ENCODE results near the gene TM9SF1. TPM values are rescaled to one million over a fixed set of nuclear protein-coding genes. Genes with fewer than 3 reads are reported as not detected.
"Not testable (repeated sequence)": the region's sequence is repeated elsewhere in the genome, so short reads cannot be mapped to it uniquely, and the experiment has no call there.

Gene TM9SF1
- total and polyA plus RNA-seq, 12 donors = 10.8 to 36.4 (median 18.7) TPM

DNA sequence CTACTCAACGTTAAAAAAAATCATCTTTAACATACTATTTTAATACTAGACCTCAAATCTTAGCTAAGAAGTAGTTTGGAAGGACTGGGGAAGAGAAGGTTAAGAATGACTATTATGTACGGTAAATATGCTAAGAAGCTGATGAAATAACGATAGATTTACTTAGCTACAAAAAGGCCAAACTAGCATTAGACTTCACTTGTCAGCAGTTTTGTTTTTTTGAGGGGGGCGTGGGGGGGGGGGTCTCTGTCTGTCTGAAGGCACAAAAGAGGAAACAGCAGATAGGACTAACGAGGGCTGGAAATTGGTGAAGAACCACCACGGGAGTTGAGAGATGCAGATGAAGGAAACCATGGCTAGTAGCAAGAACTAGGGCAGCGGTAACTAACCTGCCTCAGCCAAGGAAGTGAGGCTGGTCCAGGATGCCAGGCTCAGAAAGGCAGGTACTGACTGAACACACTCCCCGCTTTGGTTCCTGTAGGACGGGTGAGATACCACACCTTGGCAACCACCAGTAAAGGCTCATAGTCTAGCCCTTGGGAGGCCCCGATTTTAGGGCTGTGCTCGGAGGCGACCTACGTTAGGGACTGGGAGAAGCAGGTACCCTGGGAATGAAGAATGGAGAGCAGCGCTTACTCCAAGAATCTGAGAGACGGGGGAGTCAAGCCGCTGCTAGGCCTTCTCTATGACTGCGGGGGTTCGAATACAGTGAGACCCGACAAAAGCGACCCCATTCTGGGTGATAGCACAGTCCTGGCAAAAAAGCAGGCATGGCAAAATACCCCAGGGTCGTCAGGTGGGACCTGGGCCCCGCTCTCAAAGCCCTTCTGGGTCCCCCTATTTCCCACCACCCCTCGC lies 36.3 kb upstream of the TM9SF1 start:
- peaks cover 18 to 43% (median 34%) of the 10 kb centered on the region in 9 donors for H3K4me1 ChIP-seq

DNA sequence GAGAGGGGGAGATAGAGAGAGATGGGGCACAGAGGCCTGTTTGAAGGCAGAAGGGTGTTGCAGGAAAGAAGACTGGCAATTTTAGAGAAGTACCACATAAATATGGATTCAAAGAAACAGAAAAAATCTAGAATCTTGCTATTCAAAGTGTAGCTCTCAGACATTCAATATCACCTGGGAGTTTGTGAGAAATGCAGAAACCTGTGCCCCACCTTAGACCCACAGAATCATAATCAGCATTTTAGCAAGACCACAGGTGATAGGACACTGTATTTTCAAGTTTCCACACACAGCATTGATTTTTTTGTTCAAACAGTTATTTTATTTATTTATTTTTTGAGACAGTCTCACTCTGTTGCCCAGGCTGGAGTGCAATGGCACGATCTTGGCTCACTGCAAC lies 33.7 kb upstream of the TM9SF1 start:
- no peak overlapping the region for H3K27ac ChIP-seq
- H3K4me1 ChIP-seq = peaks cover 16 to 39% (median 26%) of the 10 kb centered on the region in 9 donors
- DNase-seq = no peak
- TF ChIP-seq, protein P1, sequence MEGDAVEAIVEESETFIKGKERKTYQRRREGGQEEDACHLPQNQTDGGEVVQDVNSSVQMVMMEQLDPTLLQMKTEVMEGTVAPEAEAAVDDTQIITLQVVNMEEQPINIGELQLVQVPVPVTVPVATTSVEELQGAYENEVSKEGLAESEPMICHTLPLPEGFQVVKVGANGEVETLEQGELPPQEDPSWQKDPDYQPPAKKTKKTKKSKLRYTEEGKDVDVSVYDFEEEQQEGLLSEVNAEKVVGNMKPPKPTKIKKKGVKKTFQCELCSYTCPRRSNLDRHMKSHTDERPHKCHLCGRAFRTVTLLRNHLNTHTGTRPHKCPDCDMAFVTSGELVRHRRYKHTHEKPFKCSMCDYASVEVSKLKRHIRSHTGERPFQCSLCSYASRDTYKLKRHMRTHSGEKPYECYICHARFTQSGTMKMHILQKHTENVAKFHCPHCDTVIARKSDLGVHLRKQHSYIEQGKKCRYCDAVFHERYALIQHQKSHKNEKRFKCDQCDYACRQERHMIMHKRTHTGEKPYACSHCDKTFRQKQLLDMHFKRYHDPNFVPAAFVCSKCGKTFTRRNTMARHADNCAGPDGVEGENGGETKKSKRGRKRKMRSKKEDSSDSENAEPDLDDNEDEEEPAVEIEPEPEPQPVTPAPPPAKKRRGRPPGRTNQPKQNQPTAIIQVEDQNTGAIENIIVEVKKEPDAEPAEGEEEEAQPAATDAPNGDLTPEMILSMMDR (IDR thresholded peaks at IDR 0.05) = no peak
- ATAC-seq = no peak
- WGBS, 2 donors = 0 to 35% methylated on average over 1 of the region's 1 CpG
- H3K27me3 ChIP-seq = no peaks in the 10 kb centered on the region
- H3K36me3 ChIP-seq = peaks cover 0 to 22% (median 0%) of the 10 kb centered on the region in 9 donors
- no peaks in the 10 kb centered on the region for H3K9me3 ChIP-seq
- intact Hi-C loops (cut with DNase I) = loop anchor here in 1 of 10 donors (5.0 kb wide), 1 partner anchor 208 kb away; no protein-coding TSS in a partner anchor
- H3K4me3 ChIP-seq = no peak overlapping the region

More for the DNA sequence above, 36.3 kb upstream of the TM9SF1 start:
- peak in 5 of 8 donors; percentile 1 to 25 (median 3) for ATAC-seq
- Histone ChIP-seq H3K27me3 (no peaks in the 10 kb centered on the region), H3K4me3 (peak overlapping the region; percentile 65 to 97 (median 91)), H3K36me3 (peaks cover 0 to 42% (median 9%) of the 10 kb centered on the region in 9 donors), H3K9me3 (no peaks in the 10 kb centered on the region), H3K27ac (peak overlapping the region; percentile 74 to 97 (median 90))
- DNase-seq = no peak
- intact Hi-C loops (cut with DNase I) = loop anchor here in 2 of 10 donors (2.0 to 10.0 kb wide), 2 partner anchors 43 to 203 kb away; partner anchors contain the start of gene IPO4 (in 1 of the 2)
- 10 to 12% methylated on average over 23 of the region's 23 CpGs for WGBS, 2 donors
- TF ChIP-seq, protein P1 (IDR thresholded peaks at IDR 0.05) = no peak

DNA sequence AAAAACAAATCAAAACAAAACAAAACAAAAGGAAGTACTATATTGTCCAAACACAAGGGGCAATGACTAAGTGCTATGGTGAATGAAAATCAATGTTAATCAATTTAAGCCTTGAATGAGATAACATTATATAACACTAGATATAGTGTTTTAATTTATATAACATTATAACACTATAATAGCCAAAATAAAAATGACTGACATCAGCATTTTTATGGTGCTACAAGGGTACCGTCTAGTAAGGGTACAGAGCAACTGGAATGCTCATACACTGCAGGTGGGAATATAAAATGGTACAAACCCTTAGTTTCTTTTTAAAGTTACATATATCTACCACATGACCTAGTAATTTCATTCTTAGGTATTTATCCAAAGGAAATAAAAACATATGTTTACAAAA lies 31.2 kb upstream of the TM9SF1 start:
- H3K4me3 ChIP-seq = no peak overlapping the region
- ATAC-seq (no peak), DNase-seq (no peak)
- H3K27me3 ChIP-seq = no peaks in the 10 kb centered on the region
- TF ChIP-seq, protein P1 (IDR thresholded peaks at IDR 0.05) = no peak
- H3K36me3 ChIP-seq = peaks cover 0 to 22% (median 0%) of the 10 kb centered on the region in 9 donors
- peaks cover 6 to 27% (median 15%) of the 10 kb centered on the region in 9 donors for H3K4me1 ChIP-seq
- no peak overlapping the region for H3K27ac ChIP-seq
- 71 to 79% methylated on average over 1 of the region's 1 CpG for WGBS, 2 donors
- no peaks in the 10 kb centered on the region for H3K9me3 ChIP-seq
- intact Hi-C loops (cut with DNase I) = loop anchor here in 1 of 10 donors (5.0 kb wide), 1 partner anchor 211 kb away; no protein-coding TSS in a partner anchor

DNA sequence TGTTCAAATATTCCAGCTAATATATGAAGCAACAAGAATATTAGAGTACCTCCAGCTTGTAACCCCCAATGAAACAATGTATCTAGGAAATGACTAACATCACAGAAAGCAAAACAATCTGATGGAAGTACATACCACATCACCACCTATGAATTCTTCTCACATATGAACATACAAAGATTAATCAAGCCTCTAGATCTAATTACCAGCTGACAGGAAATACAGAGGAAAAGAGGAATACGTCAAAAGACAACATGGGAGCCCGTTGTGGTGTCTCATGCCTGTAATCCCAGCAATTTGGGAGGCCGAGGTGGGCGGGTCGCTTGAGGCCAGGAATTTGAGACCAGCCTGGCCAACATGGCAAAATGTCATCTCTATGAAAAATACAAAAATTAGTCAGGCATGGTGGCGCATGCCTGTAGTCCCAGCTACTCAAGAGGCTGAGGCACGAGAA lies 29.4 kb upstream of the TM9SF1 start:
- peak overlapping the region in 6 of 10 donors; percentile 17 to 67 (median 44) for H3K27ac ChIP-seq

DNA sequence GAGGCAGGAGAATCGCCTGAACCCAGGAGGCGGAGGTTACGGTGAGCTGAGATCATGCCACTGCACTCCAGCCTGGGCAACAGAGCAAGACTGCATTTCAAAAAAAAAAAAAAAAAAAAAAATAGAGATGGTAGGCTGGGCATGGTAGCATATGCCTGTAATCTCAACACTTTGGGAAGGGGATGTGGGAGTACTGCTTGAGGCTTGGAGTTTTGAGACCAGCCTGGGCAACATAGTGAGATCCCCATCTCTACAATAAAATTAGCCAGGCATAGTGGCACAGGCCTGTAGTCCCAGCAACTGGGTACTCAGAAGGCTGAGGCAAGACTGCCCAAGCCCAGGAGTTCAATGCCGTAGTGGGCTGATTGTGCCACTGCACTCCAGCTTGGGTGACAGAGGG lies 27.7 kb upstream of the TM9SF1 start:
- H3K27ac ChIP-seq; H3K27me3 ChIP-seq; intact Hi-C loops (cut with DNase I); H3K4me3 ChIP-seq; ATAC-seq; DNase-seq; H3K9me3 ChIP-seq: not testable (repeated sequence)
- Histone ChIP-seq H3K4me1 (peaks cover 0 to 18% (median 4%) of the 10 kb centered on the region in 9 donors), H3K36me3 (peaks cover 0 to 29% (median 3%) of the 10 kb centered on the region in 9 donors)
- WGBS, 2 donors = 97 to 98% methylated on average over 4 of the region's 4 CpGs

More for the DNA sequence above, 29.4 kb upstream of the TM9SF1 start:
- ATAC-seq = peak in 4 of 8 donors; percentile 23 to 77 (median 71)
- H3K9me3 ChIP-seq = no peaks in the 10 kb centered on the region
- 72 to 82% methylated on average over 7 of the region's 7 CpGs for WGBS, 2 donors
- H3K36me3 ChIP-seq = peaks cover 0 to 26% (median 0%) of the 10 kb centered on the region in 9 donors
- no peaks in the 10 kb centered on the region for H3K27me3 ChIP-seq
- intact Hi-C loops (cut with DNase I) = loop anchor here in 1 of 10 donors (5.0 kb wide), 1 partner anchor 213 kb away; no protein-coding TSS in a partner anchor
- H3K4me3 ChIP-seq = no peak overlapping the region
- DNase-seq = no peak
- H3K4me1 ChIP-seq = peaks cover 0 to 18% (median 4%) of the 10 kb centered on the region in 9 donors
- TF ChIP-seq, protein P1 (IDR thresholded peaks at IDR 0.05) = no peak
